Measurements from ENCODE around the gene ST6GALNAC4. TPM values are rescaled to one million over a fixed set of nuclear protein-coding genes. Genes with fewer than 3 reads are reported as not detected.

Gene ST6GALNAC4
- total and polyA plus RNA-seq, 4 donors = 8.0 to 20.2 (median 19.5) TPM

GRCh38 chr9:127907867-127908659 is 8.8 kb downstream of the ST6GALNAC4 start:
- Histone ChIP-seq H3K9me3 (ENCODE audit: control insufficient read depth, insufficient read depth, low read length) (no peaks in the 10 kb centered on the region), H3K4me3 (ENCODE audit: low read depth, low read length) (no peak overlapping the region), H3K27ac (ENCODE audit: low read depth, low read length) (no peak overlapping the region), H3K36me3 (ENCODE audit: control insufficient read depth, insufficient read depth, low read length) (peaks cover 64% of the 10 kb centered on the region), H3K27me3 (ENCODE audit: control insufficient read depth, insufficient read depth, low read length) (no peaks in the 10 kb centered on the region), H3K4me1 (ENCODE audit: control insufficient read depth, insufficient read depth, low read length) (peaks cover 50% of the 10 kb centered on the region)
- no peak for DNase-seq (ENCODE audit: low read depth in 4 of 6, low spot score in 6 of 6)
- 82% methylated on average over 17 of the region's 35 CpGs for WGBS (ENCODE audit: insufficient coverage)

- peak in 1 of 6 donors; percentile 40 for DNase-seq (ENCODE audit: low read depth in 4 of 6, low spot score in 6 of 6)
- H3K4me1 ChIP-seq (ENCODE audit: control insufficient read depth, insufficient read depth, low read length) = peaks cover 48% of the 10 kb centered on the region
- H3K9me3 ChIP-seq (ENCODE audit: control insufficient read depth, insufficient read depth, low read length) = no peaks in the 10 kb centered on the region
- no peaks in the 10 kb centered on the region for H3K27me3 ChIP-seq (ENCODE audit: control insufficient read depth, insufficient read depth, low read length)
- H3K36me3 ChIP-seq (ENCODE audit: control insufficient read depth, insufficient read depth, low read length) = peaks cover 44% of the 10 kb centered on the region
- no peak overlapping the region for H3K4me3 ChIP-seq (ENCODE audit: low read depth, low read length)
- WGBS (ENCODE audit: insufficient coverage) = 68% methylated on average over 12 of the region's 12 CpGs
- H3K27ac ChIP-seq (ENCODE audit: low read depth, low read length) = peak overlapping the region; percentile 82
These were observed 11.1 kb downstream of the ST6GALNAC4 start for GRCh38 chr9:127905788-127906191.

GRCh38 chr9:127905004-127905728 is 11.7 kb downstream of the ST6GALNAC4 start:
- WGBS (ENCODE audit: insufficient coverage) = 82% methylated on average over 4 of the region's 5 CpGs
- DNase-seq (ENCODE audit: low read depth in 4 of 6, low spot score in 6 of 6) = no peak
- H3K9me3 ChIP-seq (ENCODE audit: control insufficient read depth, insufficient read depth, low read length) = no peaks in the 10 kb centered on the region
- H3K27ac ChIP-seq (ENCODE audit: low read depth, low read length) = peak overlapping the region; percentile 82
- H3K27me3 ChIP-seq (ENCODE audit: control insufficient read depth, insufficient read depth, low read length) = no peaks in the 10 kb centered on the region
- H3K36me3 ChIP-seq (ENCODE audit: control insufficient read depth, insufficient read depth, low read length) = peaks cover 39% of the 10 kb centered on the region
- H3K4me1 ChIP-seq (ENCODE audit: control insufficient read depth, insufficient read depth, low read length) = peaks cover 46% of the 10 kb centered on the region
- no peak overlapping the region for H3K4me3 ChIP-seq (ENCODE audit: low read depth, low read length)

- peaks cover 52% of the 10 kb centered on the region for H3K4me1 ChIP-seq (ENCODE audit: control insufficient read depth, insufficient read depth, low read length)
- WGBS (ENCODE audit: insufficient coverage) = 43% methylated on average over 7 of the region's 12 CpGs
These were observed 12.3 kb downstream of the ST6GALNAC4 start for GRCh38 chr9:127904561-127905003.

GRCh38 chr9:127903557-127904475 is 13.0 kb downstream of the ST6GALNAC4 start:
- peaks cover 55% of the 10 kb centered on the region for H3K4me1 ChIP-seq (ENCODE audit: control insufficient read depth, insufficient read depth, low read length)
- no peaks in the 10 kb centered on the region for H3K27me3 ChIP-seq (ENCODE audit: control insufficient read depth, insufficient read depth, low read length)
- peak overlapping the region; percentile 82 for H3K27ac ChIP-seq (ENCODE audit: low read depth, low read length)
- DNase-seq (ENCODE audit: low read depth in 4 of 6, low spot score in 6 of 6) = peak in 1 of 6 donors; percentile 50
- 57% methylated on average over 11 of the region's 17 CpGs for WGBS (ENCODE audit: insufficient coverage)
- peaks cover 31% of the 10 kb centered on the region for H3K36me3 ChIP-seq (ENCODE audit: control insufficient read depth, insufficient read depth, low read length)
- no peaks in the 10 kb centered on the region for H3K9me3 ChIP-seq (ENCODE audit: control insufficient read depth, insufficient read depth, low read length)
- no peak overlapping the region for H3K4me3 ChIP-seq (ENCODE audit: low read depth, low read length)

More at GRCh38 chr9:127904561-127905003, 12.3 kb downstream of the ST6GALNAC4 start:
- DNase-seq (ENCODE audit: low read depth in 4 of 6, low spot score in 6 of 6) = peak in 1 of 6 donors; percentile 64
- Histone ChIP-seq H3K9me3 (ENCODE audit: control insufficient read depth, insufficient read depth, low read length) (no peaks in the 10 kb centered on the region), H3K36me3 (ENCODE audit: control insufficient read depth, insufficient read depth, low read length) (peaks cover 33% of the 10 kb centered on the region), H3K4me3 (ENCODE audit: low read depth, low read length) (no peak overlapping the region), H3K27me3 (ENCODE audit: control insufficient read depth, insufficient read depth, low read length) (no peaks in the 10 kb centered on the region), H3K27ac (ENCODE audit: low read depth, low read length) (peak overlapping the region; percentile 82)

- Histone ChIP-seq H3K36me3 (ENCODE audit: control insufficient read depth, insufficient read depth, low read length) (peaks cover 35% of the 10 kb centered on the region), H3K4me3 (ENCODE audit: low read depth, low read length) (peak within 1 kb of the TSS; percentile 91), H3K4me1 (ENCODE audit: control insufficient read depth, insufficient read depth, low read length) (peaks cover 53% of the 10 kb centered on the region), H3K27ac (ENCODE audit: low read depth, low read length) (peak within 1 kb of the TSS; percentile 88), H3K9me3 (ENCODE audit: control insufficient read depth, insufficient read depth, low read length) (no peaks in the 10 kb centered on the region), H3K27me3 (ENCODE audit: control insufficient read depth, insufficient read depth, low read length) (no peaks in the 10 kb centered on the region)
- DNase-seq (ENCODE audit: low read depth in 4 of 6, low spot score in 6 of 6) = peak in 3 of 6 donors; percentile 74 to 93 (median 88)
- under 1% methylated on average over 66 of the region's 89 CpGs for WGBS (ENCODE audit: insufficient coverage)
These were observed 17.5 kb downstream of the ST6GALNAC4 start, which contains the start of gene ST6GALNAC6 for GRCh38 chr9:127899128-127899943. Gene ST6GALNAC6, minus strand, starts transcription at chr9:127899603. Its CDS starts 1,622 bp downstream, at chr9:127897981.

- H3K27ac ChIP-seq (ENCODE audit: low read depth, low read length) = peak overlapping the region; percentile 88
- H3K4me1 ChIP-seq (ENCODE audit: control insufficient read depth, insufficient read depth, low read length) = peaks cover 46% of the 10 kb centered on the region
- peak overlapping the region; percentile 91 for H3K4me3 ChIP-seq (ENCODE audit: low read depth, low read length)
- DNase-seq (ENCODE audit: low read depth in 4 of 6, low spot score in 6 of 6) = peak in 2 of 6 donors; percentile 55 to 67
- H3K27me3 ChIP-seq (ENCODE audit: control insufficient read depth, insufficient read depth, low read length) = no peaks in the 10 kb centered on the region
- WGBS (ENCODE audit: insufficient coverage) = 14% methylated on average over 27 of the region's 32 CpGs
- H3K36me3 ChIP-seq (ENCODE audit: control insufficient read depth, insufficient read depth, low read length) = peaks cover 40% of the 10 kb centered on the region
- H3K9me3 ChIP-seq (ENCODE audit: control insufficient read depth, insufficient read depth, low read length) = no peaks in the 10 kb centered on the region
These were observed 18.3 kb downstream of the ST6GALNAC4 start for GRCh38 chr9:127898433-127899127.

- 13% methylated on average over 10 of the region's 19 CpGs for WGBS (ENCODE audit: insufficient coverage)
- Histone ChIP-seq H3K36me3 (ENCODE audit: control insufficient read depth, insufficient read depth, low read length) (peaks cover 49% of the 10 kb centered on the region), H3K27me3 (ENCODE audit: control insufficient read depth, insufficient read depth, low read length) (no peaks in the 10 kb centered on the region), H3K4me1 (ENCODE audit: control insufficient read depth, insufficient read depth, low read length) (peaks cover 40% of the 10 kb centered on the region), H3K4me3 (ENCODE audit: low read depth, low read length) (no peak overlapping the region), H3K27ac (ENCODE audit: low read depth, low read length) (peak overlapping the region; percentile 78), H3K9me3 (ENCODE audit: control insufficient read depth, insufficient read depth, low read length) (no peaks in the 10 kb centered on the region)
- peak in 2 of 6 donors; percentile 75 to 82 for DNase-seq (ENCODE audit: low read depth in 4 of 6, low spot score in 6 of 6)
These were observed 19.6 kb downstream of the ST6GALNAC4 start for GRCh38 chr9:127897193-127897692.

Data from spinal cord (tissue), 10 donors.